K562 (cell line): ENCODE data around the gene PRMT5. TPM values are rescaled to one million over a fixed set of nuclear protein-coding genes. Genes with fewer than 3 reads are reported as not detected.
"Not testable (repeated sequence)": the region's sequence is repeated elsewhere in the genome, so short reads cannot be mapped to it uniquely, and the experiment has no call there.

ENCODE experiments used
- ATAC-seq: fragments of 200-7000 bp; cut with Tn5 transposase; 3 replicates; pipeline ENCODE4 v1.9.1; 2020; ENCODE audit warnings: moderate library complexity
- BruUV-seq: library from RNA; stranded (reverse); fragments of 400-500 nt; replicated peaks from 2 replicates; lab custom pipeline; 2021; lab: Mats Ljungman, UMichigan
- CTCF ChIA-PET: fragments of 300-600 bp; formaldehyde crosslinking; extraction: SDS; loops from one replicate; lab custom pipeline; 2021; ENCODE audit warnings: low intra/inter-chr PET ratio; lab: Yijun Ruan, JAX
- POLR2A ChIA-PET: fragments of 300-600, 350-650 bp; sonication (Branson Sonifier 250); formaldehyde crosslinking; extraction: SDS; loops from one replicate; lab custom pipeline; 2021; ENCODE audit warnings: antibody characterized with exemption, inconsistent platforms; lab: Yijun Ruan, JAX
- DNase-seq, 4 experiments: peaks; one replicate each; pipeline versions ENCODE4 v3.0.0 to v3.0.0-alpha.2; 2011 to 2018; ENCODE audit warnings: low spot score in 3 of 4, mixed read lengths in 3 of 4; ENCODE audit errors: extremely low read depth in 1 of 4
- FAIRE-seq: peaks from 2 replicates; lab custom pipeline; 2011; peaks lifted over from hg19 to GRCh38; lab: Jason Lieb, UNC
- H2AFZ ChIP-seq: 2 replicates; pipeline ENCODE4 v1.6.0; 2011; ENCODE audit warnings: low read depth, low read length, control low read depth, inconsistent platforms
- H3K27ac ChIP-seq: fragments of 200-600 bp; 3 replicates; pipeline ENCODE4 v1.8.0; 2011; ENCODE audit warnings: low read depth, mild to moderate bottlenecking, control low read depth, inconsistent platforms, low read length, moderate library complexity, mixed read lengths; ENCODE audit errors: extremely low read depth
- H3K27me3 ChIP-seq, 2 experiments: fragments of 300-600 bp in 1 of 2; 2 replicates in 1 of 2; 3 replicates in 1 of 2; pipeline versions ENCODE4 v1.6.0 to v1.8.0; 2011; ENCODE audit warnings: inconsistent platforms in 2 of 2, low read length in 2 of 2, mild to moderate bottlenecking in 1 of 2, mixed read lengths in 1 of 2, moderate library complexity in 1 of 2; ENCODE audit not compliant: control insufficient read depth in 2 of 2, insufficient read depth in 2 of 2
- H3K36me3 ChIP-seq: fragments of 300-600 bp; 3 replicates; pipeline ENCODE4 v1.8.0; 2011; ENCODE audit warnings: mild to moderate bottlenecking, low read length, inconsistent platforms; ENCODE audit not compliant: control insufficient read depth, insufficient read depth
- H3K4me1 ChIP-seq, 2 experiments: fragments of 200-600 bp in 1 of 2; replicated peaks in 1 of 2; 2 replicates in 1 of 2; 3 replicates in 1 of 2; pipeline versions ENCODE4 v1.5.1 to v1.8.0; 2011; ENCODE audit warnings: inconsistent platforms in 2 of 2, low read length in 2 of 2, mild to moderate bottlenecking in 1 of 2, mixed read lengths in 1 of 2, moderate library complexity in 1 of 2; ENCODE audit not compliant: control insufficient read depth in 2 of 2, insufficient read depth in 2 of 2
- H3K4me2 ChIP-seq: 2 replicates; pipeline ENCODE4 v1.6.1; 2011; ENCODE audit warnings: low read length, control low read depth, inconsistent platforms, mixed read lengths; ENCODE audit not compliant: insufficient read depth
- H3K4me3 ChIP-seq: fragments of 200-600 bp; sonication (generic), shearing (Covaris generic); 2 replicates; pipeline ENCODE4 v1.5.1; 2016; ENCODE audit warnings: control low read depth, inconsistent platforms
- H3K79me2 ChIP-seq: fragments of 200-600 bp; 3 replicates; pipeline ENCODE4 v1.8.0; 2011; ENCODE audit warnings: low read length, inconsistent platforms; ENCODE audit not compliant: control insufficient read depth, insufficient read depth
- H3K9ac ChIP-seq, 2 experiments: 2 replicates each; pipeline versions ENCODE4 v1.6.0 to v1.6.1; 2011; ENCODE audit warnings: low read depth in 2 of 2, low read length in 2 of 2, control low read depth in 1 of 2, inconsistent platforms in 1 of 2, mild to moderate bottlenecking in 1 of 2, mixed read lengths in 1 of 2; ENCODE audit not compliant: insufficient read depth in 1 of 2
- H3K9me1 ChIP-seq: one replicate; pipeline ENCODE4 v1.6.0; 2011; ENCODE audit warnings: inconsistent platforms, mild to moderate bottlenecking, low read length, moderate library complexity; ENCODE audit not compliant: control insufficient read depth, insufficient read depth
- H3K9me3 ChIP-seq: replicated peaks from 2 replicates; pipeline ENCODE4 v1.5.1; 2011; ENCODE audit warnings: low read depth, low read length, inconsistent platforms; ENCODE audit not compliant: control insufficient read depth, insufficient read depth
- H4K20me1 ChIP-seq: replicated peaks from 2 replicates; pipeline ENCODE4 v1.6.1; 2011; ENCODE audit warnings: low read length, inconsistent platforms, mixed read lengths; ENCODE audit not compliant: control insufficient read depth, insufficient read depth
- BACH1 ChIP-seq: fragments of 200-800 bp; sonication (Bioruptor generic); IDR thresholded peaks from 2 replicates; pipeline ENCODE4 v1.6.1; 2016; ENCODE audit warnings: missing genetic modification characterization, missing compliant biosample characterization
- CEBPB ChIP-seq: fragments of 450-650 bp; IDR thresholded peaks from 2 replicates; pipeline ENCODE4 v1.6.1; 2016; ENCODE audit warnings: missing genetic modification characterization, missing compliant biosample characterization
- CREM ChIP-seq: IDR thresholded peaks from 2 replicates; pipeline ENCODE4 v1.6.1; 2014; ENCODE audit warnings: antibody characterized with exemption, low read depth
- KHSRP ChIP-seq: fragments of 450-650 bp; IDR thresholded peaks from 2 replicates; pipeline ENCODE4 v1.6.1; 2017
- KLF6 ChIP-seq: fragments of 250-450 bp; sonication (Bioruptor Pico); IDR thresholded peaks from 2 replicates; pipeline ENCODE4 v1.4.0; 2020; ENCODE audit warnings: mild to moderate bottlenecking, moderate library complexity, borderline replicate concordance
- NBN ChIP-seq: fragments of 450-650 bp; IDR thresholded peaks from 2 replicates; pipeline ENCODE4 v1.6.1; 2016; ENCODE audit warnings: low read depth, mild to moderate bottlenecking
- NFE2 ChIP-seq: IDR thresholded peaks from 2 replicates; pipeline ENCODE4 v1.6.1; 2014; ENCODE audit warnings: antibody characterized with exemption, low read depth
- NRF1 ChIP-seq, 2 experiments: fragments of 450-650 bp; IDR thresholded peaks in 1 of 2; conservative IDR thresholded peaks in 1 of 2; 2 replicates each; pipeline ENCODE4 v1.6.1; 2014; ENCODE audit warnings: mild to moderate bottlenecking in 2 of 2
- PKNOX1 ChIP-seq: fragments of 450-650 bp; IDR thresholded peaks from 2 replicates; pipeline ENCODE4 v1.6.1; 2016
- SMARCA4 ChIP-seq: fragments of 450-650 bp; IDR thresholded peaks from 2 replicates; pipeline ENCODE4 v1.6.1; 2016
- SMARCE1 ChIP-seq: fragments of 450-650 bp; IDR thresholded peaks from 2 replicates; pipeline ENCODE4 v1.7.1; 2016; ENCODE audit warnings: mild to moderate bottlenecking
- TAL1 ChIP-seq: fragments of 450-650 bp; IDR thresholded peaks from 2 replicates; pipeline ENCODE4 v1.6.1; 2016; ENCODE audit warnings: mild to moderate bottlenecking
- ZBTB33 ChIP-seq: sonication (generic); formaldehyde crosslinking; IDR thresholded peaks from 2 replicates; pipeline ENCODE4 v1.8.1; 2023; ENCODE audit warnings: mild to moderate bottlenecking, missing genetic modification reagents
- ZEB2 ChIP-seq: fragments of 450-650 bp; IDR thresholded peaks from 2 replicates; pipeline ENCODE4 v1.6.1; 2016
- ZNF507 ChIP-seq: conservative IDR thresholded peaks from 2 replicates; pipeline ENCODE4 v1.6.1; 2017; ENCODE audit warnings: missing genetic modification characterization, missing compliant biosample characterization
- ZNF75A ChIP-seq: fragments of 450-650 bp; formaldehyde crosslinking; IDR thresholded peaks from 2 replicates; pipeline ENCODE4 v1.4.0; 2020; ENCODE audit warnings: mild to moderate bottlenecking
- WGBS: fragments of 100-300 bp; shearing (Covaris generic); methylation state at CpG from one replicate; pipeline ENCODE4 v1.1.6; 2016; ENCODE audit warnings: low coverage, mixed read lengths; ENCODE audit not compliant: insufficient coverage; ENCODE audit errors: missing lambda C conversion rate; 5-methylcytosine and 5-hydroxymethylcytosine counted together
- in situ Hi-C: fragments of 300-500 bp; cut with MboI; formaldehyde crosslinking; loops from 4 replicates; pipeline ENCODE4 v1.15.0; 2018; ENCODE audit warnings: inconsistent platforms, mixed read lengths
- intact Hi-C: fragments of 100-400 bp; cut with micrococcal nuclease; formaldehyde crosslinking; loops from 2 replicates; pipeline ENCODE4 v1.14.2; 2022
- polyA plus RNA-seq, 8 experiments: library from polyadenylated mRNA; depleted of rRNA in 4 of 8; stranded (reverse) in 5 of 8; unstranded in 3 of 8; fragments of >200 nt; fragmentation: Nextera tagmentation in 2 of 8; fragmentation: Illumina TruSeq in 1 of 8; extraction: Ambion mirVana in 2 of 8; extraction: Trizol in 1 of 8; gene quantifications; 2 replicates each; pipeline versions ENCODE4 v1.2.1 to v1.2.3, GENCODE V29; 2011 to 2014; ENCODE audit warnings: inconsistent platforms in 1 of 8, missing spikeins in 1 of 8
- total RNA-seq, 7 experiments: library from RNA; depleted of rRNA in 6 of 7; stranded (reverse); fragments of >200 nt in 6 of 7; fragmentation: Illumina TruSeq in 2 of 7; extraction: Trizol in 2 of 7; gene quantifications; 2 replicates each; pipeline versions ENCODE4 v1.2.1 to v1.2.3, GENCODE V29; 2011 to 2021; ENCODE audit warnings: low replicate concordance in 1 of 7

Gene PRMT5
- total and polyA plus RNA-seq, 9 of the 15 experiments (the other 6 are each of a cell fraction or from before 2014, with no cell fraction given) = 114 to 552 (median 222) TPM

- no peak for TF ChIP-seq KLF6 (CRISPR knock-in tag)
- TF ChIP-seq KHSRP = no peak
- no peak for TF ChIP-seq ZNF507 (tag)
- TF ChIP-seq ZNF75A (CRISPR knock-in tag) = no peak
- Histone ChIP-seq H3K9me3 (no peaks in the 10 kb centered on the region), H3K9me1 (no peaks in the 10 kb centered on the region), H3K4me2 (no peak overlapping the region), H3K36me3 (peaks cover 48% of the 10 kb centered on the region), H3K4me3 (no peak overlapping the region), H3K4me1 (peaks cover 5 to 8% of the 10 kb centered on the region in 2 experiments), H3K9ac (no peak overlapping the region), H2AFZ (no peak overlapping the region), H3K79me2 (peaks cover 13% of the 10 kb centered on the region), H3K27ac (0 out of 3 replicates have a peak overlapping the region, but pooled peaks have one; percentile 13), H3K27me3 (no peaks in the 10 kb centered on the region), H4K20me1 (no peaks in the 10 kb centered on the region)
- POLR2A ChIA-PET = interaction anchor here (1.1 kb wide), 1 partner anchor 12 kb away, joined by 3 read pairs; no protein-coding TSS in a partner anchor
- BruUV-seq = no TSS peak
- ATAC-seq = no peak
- intact Hi-C loops = no loop called here
- no peak for FAIRE-seq
- 100% methylated on average over 1 of the region's 1 CpG for WGBS
- CTCF ChIA-PET = no interaction called here
- in situ Hi-C loops = no loop called here
- DNase-seq = no peak
Measured at GRCh38 chr14:22952418-22952817, 23.2 kb upstream of the PRMT5 start.

GRCh38 chr14:22951795-22952194 lies 22.6 kb upstream of the PRMT5 start:
- FAIRE-seq, H3K4me3 ChIP-seq, intact Hi-C loops, H3K4me1 ChIP-seq, CTCF ChIA-PET, H3K9me3 ChIP-seq, in situ Hi-C loops, H4K20me1 ChIP-seq, H3K4me2 ChIP-seq, H3K27me3 ChIP-seq, H2AFZ ChIP-seq, H3K9ac ChIP-seq, H3K9me1 ChIP-seq, BruUV-seq: not testable (repeated sequence)
- Histone ChIP-seq H3K79me2 (peaks cover 13% of the 10 kb centered on the region), H3K36me3 (peaks cover 54% of the 10 kb centered on the region), H3K27ac (peak overlapping the region; percentile 56; the same call in 1 of the 3 replicates)
- POLR2A ChIA-PET = interaction anchor here (0.8 to 1.1 kb wide), 2 partner anchors 12 to 21 kb away, joined by 3 read pairs; no protein-coding TSS in a partner anchor
- 31% methylated on average over 8 of the region's 8 CpGs for WGBS
- DNase-seq (peak in 1 of 4 experiments; percentile 38), ATAC-seq (peak; percentile 25)
- TF ChIP-seq NBN (0 out of 2 replicates have a peak, but pooled peaks have one; percentile 40), TAL1 (peak; percentile 21; the same call in 1 of the 2 replicates), NFE2 (peak; percentile 72), NRF1 (conservative IDR thresholded peaks at IDR 0.05 in 1 of 2, IDR thresholded peaks at IDR 0.05 in 1 of 2) (peak in 1 of 2 experiments; percentile 24; a peak in 2 of 4 replicates), ZEB2 (peak; percentile 46; the same call in 1 of the 2 replicates), SMARCE1 (0 out of 2 replicates have a peak, but pooled peaks have one; percentile 48), SMARCA4 (peak; percentile 38; the same call in 1 of the 2 replicates), BACH1 (tag) (peak; percentile 46; the same call in 1 of the 2 replicates), ZBTB33 (0 out of 2 replicates have a peak, but pooled peaks have one; percentile 27), CEBPB (tag) (peak; percentile 99), CREM (peak; percentile 55; the same call in 1 of the 2 replicates), PKNOX1 (peak; percentile 51)
